GM19099 (cell line): Measurements from ENCODE around the gene SPINT2.
A peak's percentile ranks its signal among the peaks of the same experiment; 100 is the strongest.

Experiments used
- POLR2A ChIP-seq: IDR thresholded peaks from 3 replicates; pipeline ENCODE4 v1.6.1; 2011; ENCODE audit warnings: low read depth; ENCODE audit not compliant: insufficient read length; ENCODE audit errors: extremely low read depth

The SPINT2 gene, protein sequence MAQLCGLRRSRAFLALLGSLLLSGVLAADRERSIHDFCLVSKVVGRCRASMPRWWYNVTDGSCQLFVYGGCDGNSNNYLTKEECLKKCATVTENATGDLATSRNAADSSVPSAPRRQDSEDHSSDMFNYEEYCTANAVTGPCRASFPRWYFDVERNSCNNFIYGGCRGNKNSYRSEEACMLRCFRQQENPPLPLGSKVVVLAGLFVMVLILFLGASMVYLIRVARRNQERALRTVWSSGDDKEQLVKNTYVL

DNA sequence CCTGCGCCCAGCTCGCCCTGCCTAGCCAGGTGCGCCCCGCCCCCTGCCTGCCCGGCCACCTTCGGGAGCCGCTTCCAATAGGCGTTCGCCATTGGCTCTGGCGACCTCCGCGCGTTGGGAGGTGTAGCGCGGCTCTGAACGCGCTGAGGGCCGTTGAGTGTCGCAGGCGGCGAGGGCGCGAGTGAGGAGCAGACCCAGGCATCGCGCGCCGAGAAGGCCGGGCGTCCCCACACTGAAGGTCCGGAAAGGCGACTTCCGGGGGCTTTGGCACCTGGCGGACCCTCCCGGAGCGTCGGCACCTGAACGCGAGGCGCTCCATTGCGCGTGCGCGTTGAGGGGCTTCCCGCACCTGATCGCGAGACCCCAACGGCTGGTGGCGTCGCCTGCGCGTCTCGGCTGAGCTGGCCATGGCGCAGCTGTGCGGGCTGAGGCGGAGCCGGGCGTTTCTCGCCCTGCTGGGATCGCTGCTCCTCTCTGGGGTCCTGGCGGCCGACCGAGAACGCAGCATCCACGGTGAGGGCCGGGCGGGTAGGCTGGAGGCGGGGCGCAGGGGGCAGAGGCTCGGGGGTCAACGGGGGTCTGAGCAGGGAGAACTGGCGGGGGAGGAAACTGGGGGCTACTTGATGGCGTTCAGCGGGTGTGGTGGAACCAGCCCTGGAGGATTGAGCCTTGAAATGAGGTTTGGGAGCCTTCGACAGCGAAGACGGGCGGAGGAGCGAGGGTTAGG is at the start of gene SPINT2:
TSS of gene SPINT2 (plus strand) at position 88 of the 727 bp plus-strand sequence. CDS start at position 408, 320 bp downstream.
- TF ChIP-seq POLR2A: peak; percentile 38

- no peak for TF ChIP-seq POLR2A
Observed at GRCh38 chr19:38216785-38217641, 47.4 kb upstream of the SPINT2 start.

DNA sequence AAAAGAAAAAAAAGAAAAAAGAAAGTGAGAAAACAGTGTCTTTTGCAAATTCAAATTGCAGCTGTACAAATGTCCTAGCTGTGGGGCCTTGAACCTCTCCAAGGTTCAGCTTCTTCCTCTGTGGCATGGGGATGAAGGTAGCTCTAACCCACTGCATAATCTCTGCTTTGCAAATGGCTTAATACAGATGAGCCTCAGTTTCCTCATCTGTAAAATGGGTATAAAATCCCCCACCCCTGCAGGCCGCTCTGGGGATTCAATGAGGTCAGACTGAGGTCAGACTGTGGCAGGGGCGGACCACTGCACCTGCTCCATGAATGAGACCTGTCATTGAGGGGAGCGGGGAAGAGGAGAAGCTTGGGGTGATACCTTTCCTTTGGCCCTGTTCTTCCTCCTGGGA is 46.2 kb upstream of the SPINT2 start:
- TF ChIP-seq POLR2A: no peak

GRCh38 chr19:38219221-38219620 is 45.2 kb upstream of the SPINT2 start:
- no peak for TF ChIP-seq POLR2A

DNA sequence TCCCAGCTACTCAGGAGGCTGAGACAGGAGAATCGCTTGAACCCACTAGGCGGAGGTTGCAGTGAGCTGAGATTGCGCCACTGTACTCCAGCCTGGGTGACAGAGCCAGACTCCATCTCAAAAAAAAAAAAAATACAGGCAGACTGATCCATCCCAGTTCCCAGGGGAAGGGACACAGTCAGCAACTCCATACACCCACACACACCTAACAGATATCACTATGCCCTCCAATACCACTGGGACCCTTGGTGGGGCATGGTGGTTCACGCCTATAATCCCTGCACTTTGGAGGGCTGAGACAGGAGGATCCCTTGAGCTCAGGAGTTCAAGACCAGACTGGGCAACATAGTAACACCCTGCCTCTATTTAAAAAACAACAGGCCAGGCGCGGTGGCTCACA is 43.0 kb upstream of the SPINT2 start:
- TF ChIP-seq POLR2A: no peak

- TF ChIP-seq POLR2A: no peak
Observed at GRCh38 chr19:38221919-38222830, 42.2 kb upstream of the SPINT2 start.

DNA sequence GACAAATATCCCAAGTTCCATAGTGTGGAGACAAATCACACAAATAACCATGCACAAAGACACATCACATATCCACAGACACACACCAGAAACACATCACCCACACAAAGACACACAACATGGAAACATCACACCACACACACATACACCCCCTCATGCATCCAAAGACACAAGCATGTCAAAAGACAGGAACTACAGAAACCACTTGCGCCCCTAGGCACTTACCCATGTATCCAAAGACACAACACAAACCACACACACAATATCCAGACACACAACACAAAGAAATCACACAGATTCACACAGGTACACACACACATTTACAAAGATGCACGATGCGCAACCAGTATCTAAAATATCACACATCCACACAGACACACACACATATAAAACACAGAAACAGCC is 41.3 kb upstream of the SPINT2 start:
- no peak for TF ChIP-seq POLR2A

DNA sequence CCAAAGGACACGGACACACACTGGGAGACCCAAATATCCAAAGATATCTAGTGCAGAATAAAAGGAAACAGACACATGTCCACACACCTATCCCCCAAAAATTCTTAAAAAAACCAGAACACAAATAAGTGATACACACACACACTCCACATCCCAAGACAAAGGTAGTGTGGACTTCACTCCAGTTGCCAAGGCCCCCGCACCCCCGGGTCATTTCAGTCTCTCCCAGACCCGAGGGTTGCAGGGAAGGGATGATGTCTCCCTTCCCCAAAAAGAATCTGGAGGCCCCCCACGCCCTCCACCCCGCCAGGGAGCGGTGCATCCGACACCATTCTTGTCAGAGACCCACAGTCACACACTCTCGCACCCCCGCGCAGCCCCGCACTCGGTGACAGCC is 40.8 kb upstream of the SPINT2 start:
- no peak for TF ChIP-seq POLR2A

GRCh38 chr19:38224014-38224862 is 40.1 kb upstream of the SPINT2 start, which contains the start of gene DPF1:
TSS of gene DPF1 (minus strand) at chr19:38224222. CDS start at chr19:38224142, 80 bp downstream.
- peak; percentile 40 for TF ChIP-seq POLR2A

- TF ChIP-seq POLR2A: no peak
Observed at GRCh38 chr19:38227287-38228004, 36.9 kb upstream of the SPINT2 start.

DNA sequence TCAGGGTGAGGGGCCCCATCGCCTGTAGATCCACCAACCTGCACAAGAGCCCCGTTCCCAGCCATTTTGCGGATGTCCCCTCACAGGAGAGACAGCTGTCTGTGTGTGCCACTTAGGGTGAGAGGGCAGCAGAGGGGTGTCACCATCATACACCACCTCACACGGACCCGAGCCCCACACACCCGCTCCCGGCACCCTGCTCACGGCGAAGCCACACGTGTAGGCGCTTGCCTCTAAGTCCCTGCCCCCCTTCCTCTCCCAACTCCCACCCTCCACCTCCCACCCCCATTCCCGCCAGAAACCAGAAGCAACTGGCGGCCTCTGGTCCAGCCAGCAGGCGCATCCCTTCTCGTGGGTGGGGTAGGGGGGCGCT is 36.4 kb upstream of the SPINT2 start:
- TF ChIP-seq POLR2A: no peak

- TF ChIP-seq POLR2A: no peak
Observed at GRCh38 chr19:38228491-38229439, 35.6 kb upstream of the SPINT2 start.
